ENCODE measurements around the gene RADIL. TPM values are rescaled to one million over a fixed set of nuclear protein-coding genes. Genes with fewer than 3 reads are reported as not detected.

The RADIL gene
- total RNA-seq, 1 donor from 2014 or later, result 2.2 TPM

DNA sequence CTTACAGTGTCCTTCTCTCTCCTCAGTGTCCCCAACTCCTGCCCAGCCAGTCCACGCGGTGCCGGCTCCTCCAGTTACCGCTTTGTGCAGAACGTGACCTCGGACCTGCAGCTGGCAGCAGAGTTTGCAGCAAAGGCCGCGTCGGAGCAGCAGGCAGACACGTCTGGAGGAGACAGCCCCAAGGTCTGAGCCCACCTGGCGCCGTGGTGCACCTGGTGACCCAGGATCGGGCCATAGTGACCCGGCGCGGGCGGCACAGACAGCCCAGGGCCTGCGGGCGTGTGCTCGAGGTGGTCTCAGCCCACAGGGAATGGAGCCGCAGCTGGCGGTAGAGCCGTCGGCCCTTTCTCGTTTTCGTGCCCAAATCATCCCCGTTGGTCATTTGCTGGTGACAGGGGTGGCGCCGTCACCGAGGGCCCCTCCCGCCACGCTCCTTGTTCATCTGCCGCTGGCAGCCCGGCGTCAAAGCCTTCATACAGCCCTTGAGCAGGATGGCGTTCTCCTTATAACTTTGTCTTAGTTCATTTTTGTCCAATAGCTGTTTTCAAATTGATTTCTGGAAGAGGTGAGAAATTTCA is 129.0 kb downstream of the RADIL start:
- no peak for DNase-seq

DNA sequence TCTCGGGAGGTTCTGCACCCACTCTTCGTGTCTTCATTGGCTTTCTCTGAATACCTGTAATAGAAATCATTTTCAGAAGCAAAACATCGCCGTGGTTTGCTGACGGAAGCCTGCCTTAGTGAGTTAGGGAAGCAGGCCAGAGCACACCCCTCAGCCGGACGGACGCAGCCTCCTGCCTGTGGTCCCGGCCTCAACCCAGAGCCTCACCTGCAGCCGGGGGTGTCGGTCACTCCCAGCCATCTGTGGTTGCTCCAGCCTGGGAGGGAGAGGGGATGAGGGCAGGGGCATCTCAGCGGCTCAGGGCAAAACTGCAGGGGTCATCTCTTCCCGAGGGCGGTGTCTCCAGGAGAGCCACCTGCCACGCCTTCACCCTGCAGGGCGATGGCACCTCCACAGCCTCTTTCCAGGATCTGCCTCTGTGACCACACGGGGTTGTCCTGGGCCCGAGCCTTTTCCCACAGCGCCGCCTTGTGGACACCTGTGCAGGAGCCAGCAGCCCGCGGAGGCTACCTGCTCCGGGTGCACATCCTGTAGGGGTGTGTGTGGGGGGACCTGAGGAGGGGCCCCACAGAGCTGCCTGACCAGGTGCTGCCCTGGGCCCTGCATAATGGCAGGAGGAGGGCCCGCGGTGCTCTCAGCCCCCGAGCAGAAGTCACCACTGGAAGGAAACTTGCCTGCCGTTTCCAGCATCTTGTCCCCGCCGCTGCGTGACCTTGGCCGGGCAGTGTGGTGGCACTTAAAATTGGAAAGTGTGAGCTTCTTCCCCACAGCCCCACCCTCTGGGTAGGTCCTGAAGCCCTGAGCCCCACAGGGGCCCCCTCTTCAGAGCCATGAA is 129.7 kb downstream of the RADIL start:
- DNase-seq, result no peak

DNA sequence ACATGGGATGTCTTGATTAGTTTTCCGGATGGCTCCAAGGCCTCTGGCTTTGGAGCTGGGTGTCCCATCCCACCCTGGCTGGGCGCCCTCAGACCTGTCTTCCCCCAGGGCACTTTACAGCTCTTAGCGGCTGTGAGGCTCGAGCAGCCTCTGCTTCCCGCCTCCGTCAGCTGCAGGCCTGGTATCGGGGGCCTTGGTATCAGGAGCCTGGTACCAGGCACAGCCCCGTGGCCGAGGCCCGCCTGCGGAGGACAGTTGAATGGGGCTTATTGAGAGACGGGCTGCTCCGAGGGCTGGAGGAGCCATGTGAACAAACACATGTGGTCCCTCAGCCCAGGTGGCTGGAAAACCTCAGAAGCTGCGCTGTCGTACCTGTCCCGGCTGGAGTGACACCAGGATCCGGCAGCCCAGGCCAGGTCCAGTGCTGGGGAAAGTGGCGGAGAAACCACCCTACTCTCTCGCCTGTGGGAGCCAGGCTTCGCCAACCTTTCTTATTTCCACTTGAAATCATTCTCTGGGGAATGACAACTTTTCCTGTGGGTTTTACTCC is 132.0 kb downstream of the RADIL start:
- DNase-seq, result no peak

DNA sequence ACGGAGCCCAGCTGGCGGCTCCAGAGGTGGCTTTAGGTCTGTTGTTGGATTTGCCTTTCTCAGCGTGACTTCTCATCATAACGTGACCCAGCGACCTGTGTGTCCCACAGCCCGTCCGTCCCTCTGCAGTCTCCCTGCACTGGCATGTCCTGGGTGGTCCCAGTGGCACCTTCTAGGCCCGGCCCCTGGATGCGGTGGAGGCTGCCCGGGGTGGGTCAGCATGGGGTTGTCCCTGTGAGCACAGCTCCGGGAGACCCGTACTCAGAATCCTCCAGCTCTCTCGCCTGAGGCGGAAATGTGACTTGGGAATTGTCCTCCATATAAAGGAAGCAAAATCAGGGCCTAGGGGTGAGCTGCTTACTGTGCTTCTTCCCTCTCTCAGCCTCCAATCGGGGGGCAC is 133.7 kb downstream of the RADIL start:
- DNase-seq, result no peak

DNA sequence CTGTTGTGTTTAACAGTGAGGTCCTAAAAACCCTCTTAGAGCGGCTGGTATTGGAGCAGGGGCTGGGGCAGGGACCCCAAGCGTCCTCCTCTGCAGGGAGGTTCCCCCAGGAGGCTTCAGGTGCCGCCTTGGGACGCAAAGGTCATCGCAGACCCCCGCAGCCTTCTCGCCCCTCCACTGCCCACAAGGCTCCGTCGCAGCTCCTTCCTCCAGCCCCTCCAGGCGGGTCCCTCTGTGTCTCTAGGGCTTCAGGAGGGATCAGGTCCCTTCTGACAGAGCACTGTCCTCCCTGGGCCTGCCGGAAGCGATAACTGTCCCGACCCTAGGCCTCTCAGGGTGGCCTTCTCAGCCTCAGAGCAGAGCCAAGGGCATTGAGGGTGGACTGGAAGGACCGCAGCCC is 134.2 kb downstream of the RADIL start:
- DNase-seq, result no peak

Small RNAs within 50 kb of the gene (small RNA-seq; reads per million reads assigned to genes)
- gene MIR4656 (ENCODE audit: low replicate concordance), result not detected
- gene RF00019 (ENCODE audit: low replicate concordance), result not detected

Other genes starting within 250 kb of the RADIL start
- gene FOXK1, start 201.4 kb downstream of the RADIL start, total RNA-seq, result 17.2 TPM
- 12.3 TPM for gene AP5Z1, start 108.1 kb downstream of the RADIL start, total RNA-seq
- gene PAPOLB, start 21.7 kb downstream of the RADIL start, total RNA-seq, result 0.30 TPM
- gene MMD2, start 75.5 kb upstream of the RADIL start, total RNA-seq, result not detected
- gene RBAK, start 162.1 kb upstream of the RADIL start, total RNA-seq, result 14.4 TPM

All from skin of body (tissue), 3 donors.